AG04450 (cell line): Measurements from ENCODE around the gene HLTF. TPM values are rescaled to one million over a fixed set of nuclear protein-coding genes. Genes with fewer than 3 reads are reported as not detected.
A peak's percentile ranks its signal among the peaks of the same experiment; 100 is the strongest.

ENCODE experiments used
- CTCF ChIA-PET: fragments of 300-600, 350-600 bp; formaldehyde crosslinking; extraction: SDS; loops from one replicate; lab custom pipeline; 2022; ENCODE audit warnings: antibody characterized with exemption, inconsistent platforms; lab: Charles Lee
- POLR2A ChIA-PET: fragments of 350-600 bp; formaldehyde crosslinking; extraction: SDS; loops from one replicate; lab custom pipeline; 2021; ENCODE audit warnings: antibody characterized with exemption, inconsistent platforms; lab: Yijun Ruan, JAX
- DNase-seq: peaks from one replicate; pipeline ENCODE4 v3.0.0-alpha.2; 2011; ENCODE audit warnings: low read depth, low spot score
- H3K27ac ChIP-seq: one replicate; pipeline ENCODE4 v1.5.1; 2012; ENCODE audit warnings: low read depth, low read length, control low read depth
- H3K27me3 ChIP-seq: one replicate; pipeline ENCODE4 v1.6.0; 2012; ENCODE audit warnings: low read length; ENCODE audit not compliant: control insufficient read depth, insufficient read depth
- H3K4me3 ChIP-seq: 2 replicates; pipeline ENCODE4 v1.5.1; 2011; ENCODE audit warnings: mild to moderate bottlenecking, low read depth, low read length, control low read depth
- H3K9me3 ChIP-seq: 2 replicates; pipeline ENCODE4 v1.5.1; 2012; ENCODE audit warnings: low read length; ENCODE audit not compliant: control insufficient read depth, insufficient read depth
- polyA minus RNA-seq: library from RNA; depleted of rRNA, polyadenylated mRNA; stranded (reverse); fragments of >200 nt; gene quantifications from 2 replicates; pipeline ENCODE4 v1.2.3, GENCODE V29; 2011; rRNA and poly(A)+ RNA removed
- polyA plus RNA-seq: library from polyadenylated mRNA; depleted of rRNA; stranded (reverse); fragments of >200 nt; gene quantifications from 2 replicates; pipeline ENCODE4 v1.2.3, GENCODE V29; 2011; rRNA removed
- TF ChIP-seq, protein P1 (sequence below): IDR thresholded peaks from 2 replicates; pipeline ENCODE4 v1.5.1; 2011; ENCODE audit warnings: low read depth, low read length, control low read depth, inconsistent platforms

The HLTF gene, protein sequence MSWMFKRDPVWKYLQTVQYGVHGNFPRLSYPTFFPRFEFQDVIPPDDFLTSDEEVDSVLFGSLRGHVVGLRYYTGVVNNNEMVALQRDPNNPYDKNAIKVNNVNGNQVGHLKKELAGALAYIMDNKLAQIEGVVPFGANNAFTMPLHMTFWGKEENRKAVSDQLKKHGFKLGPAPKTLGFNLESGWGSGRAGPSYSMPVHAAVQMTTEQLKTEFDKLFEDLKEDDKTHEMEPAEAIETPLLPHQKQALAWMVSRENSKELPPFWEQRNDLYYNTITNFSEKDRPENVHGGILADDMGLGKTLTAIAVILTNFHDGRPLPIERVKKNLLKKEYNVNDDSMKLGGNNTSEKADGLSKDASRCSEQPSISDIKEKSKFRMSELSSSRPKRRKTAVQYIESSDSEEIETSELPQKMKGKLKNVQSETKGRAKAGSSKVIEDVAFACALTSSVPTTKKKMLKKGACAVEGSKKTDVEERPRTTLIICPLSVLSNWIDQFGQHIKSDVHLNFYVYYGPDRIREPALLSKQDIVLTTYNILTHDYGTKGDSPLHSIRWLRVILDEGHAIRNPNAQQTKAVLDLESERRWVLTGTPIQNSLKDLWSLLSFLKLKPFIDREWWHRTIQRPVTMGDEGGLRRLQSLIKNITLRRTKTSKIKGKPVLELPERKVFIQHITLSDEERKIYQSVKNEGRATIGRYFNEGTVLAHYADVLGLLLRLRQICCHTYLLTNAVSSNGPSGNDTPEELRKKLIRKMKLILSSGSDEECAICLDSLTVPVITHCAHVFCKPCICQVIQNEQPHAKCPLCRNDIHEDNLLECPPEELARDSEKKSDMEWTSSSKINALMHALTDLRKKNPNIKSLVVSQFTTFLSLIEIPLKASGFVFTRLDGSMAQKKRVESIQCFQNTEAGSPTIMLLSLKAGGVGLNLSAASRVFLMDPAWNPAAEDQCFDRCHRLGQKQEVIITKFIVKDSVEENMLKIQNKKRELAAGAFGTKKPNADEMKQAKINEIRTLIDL
- polyA plus RNA-seq (20.9 and 30.5 TPM in 2 replicates), polyA minus RNA-seq (7.4 and 18.4 TPM in 2 replicates)

DNA sequence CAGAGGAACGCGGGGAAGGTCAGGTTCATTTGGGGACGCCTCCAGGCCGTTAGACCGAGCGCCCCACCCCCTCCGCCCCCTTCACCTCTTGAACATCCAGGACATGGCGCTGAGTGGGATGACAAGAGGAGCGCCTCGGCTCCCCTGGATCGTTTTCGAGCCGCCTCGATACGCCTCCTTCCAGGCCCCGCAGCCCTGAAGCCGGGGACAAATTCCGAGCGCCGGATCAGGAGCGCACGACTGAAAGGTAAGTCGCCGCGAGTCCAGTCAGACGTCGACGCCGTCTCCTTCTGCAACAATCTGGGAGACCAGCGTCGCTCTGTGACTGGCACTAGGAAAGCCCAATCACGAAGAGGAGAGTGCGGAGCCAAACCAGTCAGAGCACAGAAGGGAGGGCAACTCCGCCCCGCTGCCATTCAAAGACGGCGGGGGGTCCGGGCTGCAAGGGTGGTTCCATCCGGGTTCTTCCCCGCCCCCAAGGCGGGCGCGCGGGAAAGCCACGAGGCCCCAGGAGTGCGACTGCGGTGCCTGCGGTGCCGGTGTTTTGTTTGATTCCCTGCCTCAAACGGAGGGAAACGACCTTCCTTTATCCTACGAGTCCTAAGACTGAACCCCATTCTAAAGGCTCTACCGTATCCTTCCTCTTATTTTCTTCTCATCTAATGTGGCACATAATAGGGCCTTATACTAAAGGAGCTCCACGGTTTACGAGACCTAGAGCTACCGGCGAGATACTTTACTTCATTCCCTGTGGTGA is at the start of gene HLTF:
HLTF (minus strand) TSS at position 302 of the 757 bp plus-strand sequence; CDS start at position 105, 197 bp downstream.
- peak; percentile 97 for DNase-seq
- CTCF ChIA-PET: interaction anchor here (0.8 to 2.1 kb wide), 2 partner anchors 34 to 131 kb away, joined by 3 to 4 read pairs; no protein-coding TSS in a partner anchor
- H3K27me3 ChIP-seq: no peaks in the 10 kb centered on the region
- peak within 1 kb of the TSS; percentile 92 for H3K4me3 ChIP-seq
- POLR2A ChIA-PET: no interaction called here
- TF ChIP-seq, protein P1, sequence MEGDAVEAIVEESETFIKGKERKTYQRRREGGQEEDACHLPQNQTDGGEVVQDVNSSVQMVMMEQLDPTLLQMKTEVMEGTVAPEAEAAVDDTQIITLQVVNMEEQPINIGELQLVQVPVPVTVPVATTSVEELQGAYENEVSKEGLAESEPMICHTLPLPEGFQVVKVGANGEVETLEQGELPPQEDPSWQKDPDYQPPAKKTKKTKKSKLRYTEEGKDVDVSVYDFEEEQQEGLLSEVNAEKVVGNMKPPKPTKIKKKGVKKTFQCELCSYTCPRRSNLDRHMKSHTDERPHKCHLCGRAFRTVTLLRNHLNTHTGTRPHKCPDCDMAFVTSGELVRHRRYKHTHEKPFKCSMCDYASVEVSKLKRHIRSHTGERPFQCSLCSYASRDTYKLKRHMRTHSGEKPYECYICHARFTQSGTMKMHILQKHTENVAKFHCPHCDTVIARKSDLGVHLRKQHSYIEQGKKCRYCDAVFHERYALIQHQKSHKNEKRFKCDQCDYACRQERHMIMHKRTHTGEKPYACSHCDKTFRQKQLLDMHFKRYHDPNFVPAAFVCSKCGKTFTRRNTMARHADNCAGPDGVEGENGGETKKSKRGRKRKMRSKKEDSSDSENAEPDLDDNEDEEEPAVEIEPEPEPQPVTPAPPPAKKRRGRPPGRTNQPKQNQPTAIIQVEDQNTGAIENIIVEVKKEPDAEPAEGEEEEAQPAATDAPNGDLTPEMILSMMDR: no peak
- peaks cover 7% of the 10 kb centered on the region; the same call in 1 of the 2 replicates for H3K9me3 ChIP-seq
- H3K27ac ChIP-seq: peak within 1 kb of the TSS; percentile 65

DNA sequence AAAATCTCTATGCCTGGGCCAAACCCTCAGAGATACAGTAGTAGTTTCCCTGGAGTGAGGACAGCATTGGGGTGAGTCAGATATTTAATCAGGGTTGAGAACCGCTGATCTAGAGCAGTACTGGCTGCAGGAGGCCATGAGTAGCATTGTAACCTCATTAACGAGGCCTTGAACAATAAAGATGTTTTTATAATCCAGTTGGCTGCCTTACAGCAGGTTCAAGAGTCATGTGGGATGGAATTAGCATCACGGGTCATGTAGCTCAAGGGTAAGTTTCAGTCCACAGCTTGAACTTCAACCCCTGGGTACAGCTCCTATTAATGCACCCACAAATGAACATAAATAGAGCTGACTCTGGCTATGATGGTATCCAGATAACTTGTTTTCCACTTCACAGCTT is 48.2 kb upstream of the HLTF start:
- ChIA-PET POLR2A (no interaction called here), CTCF (interaction anchor here (2.8 kb wide), 1 partner anchor 14 kb away, joined by 14 read pairs; no protein-coding TSS in a partner anchor)
- TF ChIP-seq, protein P1: no peak
- H3K4me3 ChIP-seq: no peak overlapping the region
- no peak overlapping the region for H3K27ac ChIP-seq
- H3K9me3 ChIP-seq: no peaks in the 10 kb centered on the region
- H3K27me3 ChIP-seq: no peaks in the 10 kb centered on the region
- DNase-seq: no peak

DNA sequence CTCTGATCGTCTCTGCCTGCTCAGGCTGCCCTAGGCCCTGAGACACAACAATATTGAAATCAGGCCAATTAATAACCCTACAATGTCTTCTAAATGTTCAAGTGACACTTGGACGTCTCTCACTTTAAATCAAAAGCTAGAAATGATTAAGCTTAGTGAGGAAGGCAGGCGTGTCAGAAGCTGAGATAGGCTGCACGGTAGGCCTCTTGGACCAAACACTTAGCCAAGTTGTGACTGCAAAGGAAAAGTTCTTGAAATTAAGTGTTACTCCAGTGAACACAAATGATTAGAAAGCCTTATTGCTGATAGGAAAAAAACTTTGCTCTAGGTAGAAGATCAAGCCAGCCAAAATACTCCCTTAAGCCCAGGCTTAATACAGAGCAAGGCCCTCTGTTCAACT is 45.3 kb upstream of the HLTF start:
- DNase-seq: no peak
- Histone ChIP-seq H3K27me3 (no peaks in the 10 kb centered on the region), H3K9me3 (no peaks in the 10 kb centered on the region), H3K4me3 (no peak overlapping the region), H3K27ac (no peak overlapping the region)
- TF ChIP-seq, protein P1: no peak
- ChIA-PET POLR2A (no interaction called here), CTCF (interaction anchor here (1.4 kb wide), 1 partner anchor 176 kb away, joined by 5 read pairs; no protein-coding TSS in a partner anchor)

DNA sequence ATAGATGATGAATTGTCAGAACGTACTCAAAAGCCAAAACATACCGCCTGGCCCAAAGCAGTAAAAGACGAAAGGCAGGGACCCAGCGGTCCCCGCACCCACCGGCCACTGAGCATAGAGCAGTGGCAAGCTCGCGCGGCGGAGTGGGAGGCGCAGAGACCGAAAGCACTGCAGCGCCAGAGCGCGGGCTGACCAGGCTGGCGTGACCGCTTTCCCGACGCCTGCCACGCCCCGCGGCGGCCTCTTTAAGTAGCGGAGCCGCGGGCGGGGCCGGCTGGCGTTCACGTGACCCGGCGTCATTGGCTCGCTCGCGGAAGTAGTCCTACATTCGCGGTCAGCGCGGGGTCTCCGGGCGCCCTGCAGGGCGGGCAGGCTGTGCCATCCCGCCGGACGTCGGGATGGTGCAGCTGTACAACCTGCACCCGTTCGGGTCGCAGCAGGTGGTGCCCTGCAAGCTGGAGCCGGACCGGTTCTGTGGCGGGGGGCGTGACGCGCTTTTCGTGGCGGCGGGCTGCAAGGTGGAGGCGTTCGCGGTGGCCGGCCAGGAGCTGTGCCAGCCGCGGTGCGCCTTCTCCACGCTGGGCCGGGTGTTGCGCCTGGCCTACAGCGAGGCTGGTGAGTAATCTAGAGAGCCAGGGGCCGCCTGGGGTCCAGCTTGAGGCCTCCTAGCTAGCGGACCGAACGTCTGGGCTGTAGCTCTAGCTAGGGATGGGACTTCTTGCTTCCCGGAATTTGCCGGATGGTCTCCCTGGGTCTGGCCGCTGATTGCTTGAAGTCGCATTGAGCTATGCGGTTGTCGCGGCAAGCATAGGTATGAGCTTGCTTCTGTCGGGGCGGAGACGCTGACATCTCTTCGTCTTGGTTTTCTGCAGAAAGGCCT is 43.2 kb upstream of the HLTF start, which contains the start of gene HPS3:
HPS3 (plus strand) TSS at position 313 of the 880 bp plus-strand sequence; CDS start at position 399, 86 bp downstream.
- CTCF ChIA-PET: interaction anchor here (0.8 to 3.8 kb wide), 6 partner anchors 9 to 678 kb away, joined by 3 to 25 read pairs (median 8); no protein-coding TSS in a partner anchor
- POLR2A ChIA-PET: interaction anchor here (0.6 to 1.3 kb wide), 4 partner anchors 9 to 272 kb away, joined by 3 to 13 read pairs (median 3); no protein-coding TSS in a partner anchor
- DNase-seq: peak; percentile 66

More for the DNA sequence above, 43.2 kb upstream of the HLTF start, which contains the start of gene HPS3:
- H3K4me3 ChIP-seq: peak within 1 kb of the TSS; percentile 81
- TF ChIP-seq, protein P1: no peak
- H3K27ac ChIP-seq: peak within 1 kb of the TSS; percentile 80
- no peaks in the 10 kb centered on the region for H3K9me3 ChIP-seq
- H3K27me3 ChIP-seq: no peaks in the 10 kb centered on the region
